Endothelial cell of umbilical vein (primary cell): Measurements from ENCODE around the gene BCOR. TPM values are rescaled to one million over a fixed set of nuclear protein-coding genes. Genes with fewer than 3 reads are reported as not detected.

Experiments
- BruUV-seq: library from RNA; stranded (reverse); fragments of 400-500 nt; replicated peaks from 2 replicates; lab custom pipeline; 2021; lab: Mats Ljungman, UMichigan
- CTCF ChIA-PET: fragments of 300-600, 350-600 bp; sonication (Branson Sonifier 250); formaldehyde crosslinking; loops from one replicate; lab custom pipeline; 2021; ENCODE audit warnings: antibody characterized with exemption, inconsistent platforms; lab: Charles Lee
- POLR2A ChIA-PET: fragments of 300-600, 350-600 bp; sonication (Branson Sonifier 250); formaldehyde crosslinking; loops from one replicate; lab custom pipeline; 2021; ENCODE audit warnings: antibody characterized with exemption, inconsistent platforms; lab: Charles Lee
- DNase-seq: peaks from one replicate; pipeline ENCODE4 v3.0.0-alpha.2; 2011; ENCODE audit warnings: low read depth, low spot score
- FAIRE-seq: peaks from 2 replicates; lab custom pipeline; 2011; peaks lifted over from hg19 to GRCh38; lab: Jason Lieb, UNC
- H2AFZ ChIP-seq: 2 replicates; pipeline ENCODE4 v1.6.0; 2012; ENCODE audit warnings: low read depth, low read length, control low read depth, inconsistent platforms
- H3K27ac ChIP-seq: 2 replicates; pipeline ENCODE4 v1.5.1; 2011; ENCODE audit warnings: low read depth, mild to moderate bottlenecking, control low read depth, low read length, moderate library complexity; ENCODE audit not compliant: insufficient read depth
- H3K27me3 ChIP-seq, 2 experiments: 2 replicates each; pipeline versions ENCODE4 v1.6.0 to v1.6.1; 2011; ENCODE audit warnings: low read length in 2 of 2, mixed read lengths in 1 of 2; ENCODE audit not compliant: control insufficient read depth in 2 of 2, insufficient read depth in 2 of 2
- H3K36me3 ChIP-seq, 2 experiments: 2 replicates in 1 of 2; 3 replicates in 1 of 2; pipeline ENCODE4 v1.5.1; 2011; ENCODE audit warnings: low read length in 2 of 2, mild to moderate bottlenecking in 1 of 2, moderate library complexity in 1 of 2; ENCODE audit not compliant: control insufficient read depth in 2 of 2, insufficient read depth in 2 of 2; ENCODE audit errors: extremely low read depth in 1 of 2
- H3K4me1 ChIP-seq: 3 replicates; pipeline ENCODE4 v1.5.1; 2011; ENCODE audit warnings: mild to moderate bottlenecking, low read length; ENCODE audit not compliant: control insufficient read depth, insufficient read depth; ENCODE audit errors: extremely low read depth
- H3K4me2 ChIP-seq: 2 replicates; pipeline ENCODE4 v1.6.1; 2011; ENCODE audit warnings: low read length, control low read depth, mixed read lengths; ENCODE audit not compliant: insufficient read depth
- H3K4me3 ChIP-seq, 3 experiments: fragments of 200-600 bp in 1 of 3; sonication (generic), shearing (Covaris generic) in 1 of 3; replicated peaks in 1 of 3; 2 replicates each; pipeline ENCODE4 v1.5.1; 2011 to 2016; ENCODE audit warnings: control low read depth in 3 of 3, low read length in 3 of 3, mild to moderate bottlenecking in 2 of 3, inconsistent platforms in 1 of 3, low read depth in 1 of 3, moderate library complexity in 1 of 3; ENCODE audit not compliant: insufficient read depth in 1 of 3
- H3K79me2 ChIP-seq: 2 replicates; pipeline ENCODE4 v1.6.0; 2012; ENCODE audit warnings: low read length, inconsistent platforms; ENCODE audit not compliant: control insufficient read depth, insufficient read depth
- H3K9ac ChIP-seq: replicated peaks from 2 replicates; pipeline ENCODE3; 2011; ENCODE audit warnings: low read length, control low read depth; ENCODE audit not compliant: insufficient read depth; ENCODE audit errors: extremely low read depth
- H3K9me1 ChIP-seq: replicated peaks from 3 replicates; pipeline ENCODE4 v1.6.0; 2011; ENCODE audit warnings: mild to moderate bottlenecking, low read length; ENCODE audit not compliant: control insufficient read depth, insufficient read depth; ENCODE audit errors: extremely low read depth
- H3K9me3 ChIP-seq: replicated peaks from 2 replicates; pipeline ENCODE4 v1.5.1; 2012; ENCODE audit warnings: low read length, inconsistent platforms; ENCODE audit not compliant: control insufficient read depth, insufficient read depth
- H4K20me1 ChIP-seq: replicated peaks from 2 replicates; pipeline ENCODE3; 2011; ENCODE audit warnings: mild to moderate bottlenecking, low read length; ENCODE audit not compliant: control insufficient read depth, insufficient read depth; ENCODE audit errors: extremely low read depth
- CTCF ChIP-seq, 2 donors: IDR thresholded peaks; 1 replicate in 1 of 2; 2 replicates in 1 of 2; pipeline ENCODE4 v1.5.1; 2011; ENCODE audit warnings: low read length in 2 of 2, mild to moderate bottlenecking in 2 of 2, moderate library complexity in 2 of 2, control low read depth in 1 of 2, inconsistent platforms in 1 of 2, low read depth in 1 of 2; ENCODE audit not compliant: insufficient read depth in 1 of 2; ENCODE audit errors: extremely low read depth in 1 of 2
- EZH2 ChIP-seq: IDR thresholded peaks from 2 replicates; pipeline ENCODE4 v1.6.1; 2012; ENCODE audit warnings: borderline replicate concordance, low read depth, mild to moderate bottlenecking, moderate library complexity, low read length, inconsistent platforms; ENCODE audit not compliant: severe bottlenecking
- FOS ChIP-seq: IDR thresholded peaks from 2 replicates; pipeline ENCODE4 v1.6.1; 2011; ENCODE audit warnings: mild to moderate bottlenecking, low read length, moderate library complexity, borderline replicate concordance; ENCODE audit not compliant: insufficient read depth
- GATA2 ChIP-seq: IDR thresholded peaks from 2 replicates; pipeline ENCODE4 v1.7.0; 2011; ENCODE audit warnings: low read depth, mild to moderate bottlenecking, moderate library complexity, mixed read lengths, low read length; ENCODE audit not compliant: insufficient read length, insufficient read depth
- JUN ChIP-seq: IDR thresholded peaks from 2 replicates; pipeline ENCODE4 v1.6.1; 2011; ENCODE audit warnings: borderline replicate concordance, low read depth; ENCODE audit not compliant: insufficient read length, insufficient read depth
- MYC ChIP-seq: IDR thresholded peaks from one replicate; pipeline ENCODE4 v1.6.1; 2011; ENCODE audit warnings: mild to moderate bottlenecking, low read depth, low read length
- POLR2A ChIP-seq: IDR thresholded peaks from 2 replicates; pipeline ENCODE4 v1.6.1; 2012; ENCODE audit warnings: low read depth, mild to moderate bottlenecking, control low read depth, low read length
- POLR2AphosphoS5 ChIP-seq: IDR thresholded peaks from 2 replicates; pipeline ENCODE4 v1.6.1; 2012; ENCODE audit warnings: low read depth, mild to moderate bottlenecking, control low read depth, low read length, moderate library complexity; ENCODE audit not compliant: insufficient read depth
- dilution Hi-C: fragments of 300-500 bp; cut with MboI; formaldehyde crosslinking; loops from one replicate; pipeline ENCODE4 v1.15.0; 2019; ENCODE audit warnings: low sequenced_read_pairs; ENCODE audit not compliant: extremely low pct_ligation_motif_present
- intact Hi-C: fragments of 100-400 bp; cut with micrococcal nuclease; formaldehyde crosslinking; loops from one replicate; pipeline ENCODE4 v1.10.0; 2022
- polyA plus RNA-seq, 4 experiments: library from polyadenylated mRNA; depleted of rRNA in 3 of 4; stranded (reverse) in 3 of 4; unstranded in 1 of 4; fragments of >200 nt; gene quantifications; 2 replicates each; pipeline versions ENCODE4 v1.2.1 to v1.2.3, GENCODE V29; 2011 to 2012; ENCODE audit warnings: missing spikeins in 1 of 4
- total RNA-seq: library from RNA; stranded (reverse); gene quantifications from 2 replicates; pipeline ENCODE4 v1.2.3, GENCODE V29; 2021
- TF ChIP-seq, protein P1 (sequence below): IDR thresholded peaks from 2 replicates; pipeline ENCODE4 v1.6.1; 2011; ENCODE audit not compliant: insufficient read depth, insufficient read length

Gene BCOR
- total and polyA plus RNA-seq, 2 donors (not counting 3 experiments of a cell fraction or from before 2014, with no cell fraction given) = 10.1 to 24.2 TPM

- no peak for TF ChIP-seq MYC
- no peak for TF ChIP-seq FOS
- no peak for TF ChIP-seq POLR2A
- no peak for TF ChIP-seq CTCF (IDR thresholded peaks at IDR 0.05; ENCODE audit: extremely low read depth in 1 of 2, insufficient read depth in 1 of 2, low read depth in 1 of 2, low read length in 2 of 2)
- no peak for TF ChIP-seq EZH2
- no peak for TF ChIP-seq POLR2AphosphoS5
- TF ChIP-seq JUN = no peak
- TF ChIP-seq, protein P1, sequence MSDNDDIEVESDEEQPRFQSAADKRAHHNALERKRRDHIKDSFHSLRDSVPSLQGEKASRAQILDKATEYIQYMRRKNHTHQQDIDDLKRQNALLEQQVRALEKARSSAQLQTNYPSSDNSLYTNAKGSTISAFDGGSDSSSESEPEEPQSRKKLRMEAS = no peak
- TF ChIP-seq GATA2 = no peak
- H3K4me3 ChIP-seq = no peak overlapping the region
- H3K9me1 ChIP-seq = no peaks in the 10 kb centered on the region
- DNase-seq (no peak), FAIRE-seq (no peak)
- H3K27me3 ChIP-seq = no peaks in the 10 kb centered on the region
- dilution Hi-C loops (no loop called here), intact Hi-C loops (no loop called here)
- peaks cover 8 to 10% of the 10 kb centered on the region in 2 experiments for H3K36me3 ChIP-seq
- no peaks in the 10 kb centered on the region for H4K20me1 ChIP-seq
- peaks cover 3% of the 10 kb centered on the region for H3K9me3 ChIP-seq
- no peak overlapping the region for H3K27ac ChIP-seq
- H2AFZ ChIP-seq = no peak overlapping the region
- no peaks in the 10 kb centered on the region for H3K79me2 ChIP-seq
- no peak overlapping the region for H3K4me2 ChIP-seq
- BruUV-seq = no TSS peak
- ChIA-PET POLR2A (no interaction called here), CTCF (no interaction called here)
- H3K4me1 ChIP-seq = no peaks in the 10 kb centered on the region
- H3K9ac ChIP-seq = no peak overlapping the region
These were observed 50.3 kb downstream of the BCOR start for GRCh38 chrX:40047485-40047884.
